Measurements from ENCODE around the gene TCP1.

GRCh38 chr6:159789377-159790148, at the start of gene TCP1:
- TF ChIP-seq POLR2A (IDR thresholded peaks at IDR 0.05; ENCODE audit: low read depth, low read length) (peak; percentile 88), CTCF (IDR thresholded peaks at IDR 0.05; ENCODE audit: extremely low read depth in 1 of 2, insufficient read depth in 1 of 2, low read depth in 1 of 2, low read length in 2 of 2) (no peak), EZH2 (IDR thresholded peaks at IDR 0.05; ENCODE audit: borderline replicate concordance, low read depth, low read length, severe bottlenecking) (no peak), POLR2AphosphoS5 (IDR thresholded peaks at IDR 0.05; ENCODE audit: insufficient read depth, low read depth, low read length) (peak; percentile 90), FOS (IDR thresholded peaks at IDR 0.05; ENCODE audit: borderline replicate concordance, insufficient read depth, low read length) (no peak), JUN (IDR thresholded peaks at IDR 0.05; ENCODE audit: borderline replicate concordance, insufficient read depth, insufficient read length, low read depth) (no peak), MAX (IDR thresholded peaks at IDR 0.05; ENCODE audit: insufficient read depth, insufficient read length) (no peak), MYC (IDR thresholded peaks at IDR 0.05; ENCODE audit: low read depth, low read length) (no peak), GATA2 (IDR thresholded peaks at IDR 0.05; ENCODE audit: insufficient read depth, insufficient read length, low read depth, low read length) (no peak)
